ENCODE results near the gene MYOM1.

Gene MYOM1

DNA sequence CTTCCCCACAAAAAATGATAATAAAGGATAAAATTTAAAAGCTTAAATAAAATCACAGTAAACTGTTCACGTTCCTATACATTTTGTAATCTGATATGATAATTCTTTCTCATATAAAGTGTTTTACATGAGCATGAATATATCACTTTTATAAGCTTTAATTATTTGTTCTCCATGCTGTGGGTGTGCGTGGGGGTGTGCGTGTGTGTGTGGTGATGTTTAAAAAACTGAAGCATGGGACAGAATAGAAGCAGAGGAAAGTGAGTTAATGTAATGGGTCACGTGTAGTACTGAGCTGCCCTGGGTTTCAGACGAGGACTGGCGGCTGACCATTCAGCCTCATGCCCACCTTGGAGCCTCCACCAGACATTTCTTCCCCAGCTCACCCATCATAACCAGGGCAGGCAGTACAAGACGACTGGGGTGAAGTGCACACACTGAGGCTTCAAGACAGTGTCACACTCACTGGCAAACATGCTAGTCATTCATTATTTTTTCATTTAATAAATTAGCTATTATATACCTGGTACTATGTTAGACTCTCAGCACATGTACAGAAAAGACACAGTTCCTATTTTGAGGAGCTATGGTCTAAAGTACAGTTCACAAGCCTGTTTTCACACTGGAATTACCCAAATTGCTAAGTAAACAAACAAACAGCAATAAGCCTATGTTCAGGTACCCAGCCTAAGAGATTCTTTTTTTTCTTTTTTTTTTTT is 109.6 kb downstream of the MYOM1 start:
- no peak overlapping the region for H3K4me3 ChIP-seq (ENCODE audit: low read depth, low read length)
- H3K9me3 ChIP-seq (ENCODE audit: control insufficient read depth, insufficient read depth, low read depth, low read length), result no peaks in the 10 kb centered on the region
- no peak overlapping the region for H3K27ac ChIP-seq (ENCODE audit: low read depth, low read length)
- H3K27me3 ChIP-seq (ENCODE audit: control insufficient read depth, insufficient read depth, low read length), result peaks cover 31% of the 10 kb centered on the region
- no peaks in the 10 kb centered on the region for H3K4me1 ChIP-seq (ENCODE audit: control insufficient read depth, insufficient read depth, low read length)
- H3K36me3 ChIP-seq (ENCODE audit: control insufficient read depth, insufficient read depth, low read length), result no peaks in the 10 kb centered on the region
- H3K9ac ChIP-seq (ENCODE audit: low read length), result no peak overlapping the region

DNA sequence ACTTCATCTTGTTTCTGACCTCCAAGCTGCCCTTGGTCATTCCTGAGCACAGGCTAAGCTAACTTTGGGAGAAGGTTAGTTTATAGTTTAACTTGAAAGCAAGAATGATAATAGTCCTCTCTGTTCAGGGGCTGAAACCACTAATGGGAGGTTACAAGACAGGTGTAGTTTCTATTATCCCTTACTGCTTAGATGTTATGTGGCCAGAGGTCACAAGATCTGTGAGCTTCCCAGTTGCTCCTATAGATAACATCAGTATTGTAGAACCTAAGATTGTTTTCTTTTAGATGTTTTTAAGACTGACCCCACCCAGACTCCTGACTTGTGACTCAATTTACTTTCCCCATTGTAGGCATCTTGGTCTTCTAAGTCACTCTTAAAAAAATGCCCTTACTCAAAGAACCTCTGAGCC is 112.0 kb downstream of the MYOM1 start:
- Histone ChIP-seq H3K27me3 (ENCODE audit: control insufficient read depth, insufficient read depth, low read length) (peaks cover 28% of the 10 kb centered on the region), H3K4me3 (ENCODE audit: low read depth, low read length) (no peak overlapping the region), H3K27ac (ENCODE audit: low read depth, low read length) (no peak overlapping the region), H3K36me3 (ENCODE audit: control insufficient read depth, insufficient read depth, low read length) (no peaks in the 10 kb centered on the region), H3K9ac (ENCODE audit: low read length) (no peak overlapping the region), H3K4me1 (ENCODE audit: control insufficient read depth, insufficient read depth, low read length) (no peaks in the 10 kb centered on the region), H3K9me3 (ENCODE audit: control insufficient read depth, insufficient read depth, low read depth, low read length) (no peaks in the 10 kb centered on the region)

GRCh38 chr18:3104190-3105054 is 115.3 kb downstream of the MYOM1 start:
- H3K27me3 ChIP-seq (ENCODE audit: control insufficient read depth, insufficient read depth, low read length), result no peaks in the 10 kb centered on the region
- H3K9ac ChIP-seq (ENCODE audit: low read length), result no peak overlapping the region
- no peaks in the 10 kb centered on the region for H3K36me3 ChIP-seq (ENCODE audit: control insufficient read depth, insufficient read depth, low read length)
- no peaks in the 10 kb centered on the region for H3K4me1 ChIP-seq (ENCODE audit: control insufficient read depth, insufficient read depth, low read length)
- H3K9me3 ChIP-seq (ENCODE audit: control insufficient read depth, insufficient read depth, low read depth, low read length), result no peaks in the 10 kb centered on the region
- no peak overlapping the region for H3K27ac ChIP-seq (ENCODE audit: low read depth, low read length)
- H3K4me3 ChIP-seq (ENCODE audit: low read depth, low read length), result no peak overlapping the region

DNA sequence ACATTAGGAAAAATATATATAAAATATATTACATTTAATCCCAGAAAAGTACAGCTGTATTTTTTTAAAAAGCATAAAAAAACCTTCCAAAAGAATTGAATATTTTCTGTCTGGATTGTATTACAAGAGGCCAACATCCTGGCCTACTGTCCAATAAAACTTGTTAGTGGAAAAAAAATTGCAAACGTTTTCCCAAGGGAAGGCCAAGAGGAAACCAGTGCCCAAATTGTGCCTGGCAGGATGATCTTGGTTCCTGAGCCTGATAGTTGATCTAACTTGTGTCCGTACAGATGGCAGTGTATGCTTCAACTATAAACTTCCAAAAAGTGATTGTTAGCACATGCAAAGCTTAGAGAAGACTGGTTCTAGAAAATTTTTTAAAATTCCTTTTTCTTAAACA is 116.2 kb downstream of the MYOM1 start:
- Histone ChIP-seq H3K9me3 (ENCODE audit: control insufficient read depth, insufficient read depth, low read depth, low read length) (no peaks in the 10 kb centered on the region), H3K27ac (ENCODE audit: low read depth, low read length) (no peak overlapping the region)

GRCh38 chr18:3102983-3103382 is 116.8 kb downstream of the MYOM1 start:
- Histone ChIP-seq H3K4me1 (ENCODE audit: control insufficient read depth, insufficient read depth, low read length) (no peaks in the 10 kb centered on the region), H3K27me3 (ENCODE audit: control insufficient read depth, insufficient read depth, low read length) (no peaks in the 10 kb centered on the region), H3K9me3 (ENCODE audit: control insufficient read depth, insufficient read depth, low read depth, low read length) (no peaks in the 10 kb centered on the region), H3K9ac (ENCODE audit: low read length) (no peak overlapping the region), H3K36me3 (ENCODE audit: control insufficient read depth, insufficient read depth, low read length) (no peaks in the 10 kb centered on the region), H3K4me3 (ENCODE audit: low read depth, low read length) (no peak overlapping the region), H3K27ac (ENCODE audit: low read depth, low read length) (no peak overlapping the region)

More for the DNA sequence above, 116.2 kb downstream of the MYOM1 start:
- H3K36me3 ChIP-seq (ENCODE audit: control insufficient read depth, insufficient read depth, low read length), result no peaks in the 10 kb centered on the region
- H3K9ac ChIP-seq (ENCODE audit: low read length), result no peak overlapping the region
- H3K4me1 ChIP-seq (ENCODE audit: control insufficient read depth, insufficient read depth, low read length), result no peaks in the 10 kb centered on the region
- no peaks in the 10 kb centered on the region for H3K27me3 ChIP-seq (ENCODE audit: control insufficient read depth, insufficient read depth, low read length)
- H3K4me3 ChIP-seq (ENCODE audit: low read depth, low read length), result no peak overlapping the region

- H3K27me3 ChIP-seq (ENCODE audit: control insufficient read depth, insufficient read depth, low read length), result no peaks in the 10 kb centered on the region
- no peak overlapping the region for H3K4me3 ChIP-seq (ENCODE audit: low read depth, low read length)
- H3K9me3 ChIP-seq (ENCODE audit: control insufficient read depth, insufficient read depth, low read depth, low read length), result no peaks in the 10 kb centered on the region
- H3K27ac ChIP-seq (ENCODE audit: low read depth, low read length), result no peak overlapping the region
- no peaks in the 10 kb centered on the region for H3K4me1 ChIP-seq (ENCODE audit: control insufficient read depth, insufficient read depth, low read length)
- H3K9ac ChIP-seq (ENCODE audit: low read length), result no peak overlapping the region
- H3K36me3 ChIP-seq (ENCODE audit: control insufficient read depth, insufficient read depth, low read length), result no peaks in the 10 kb centered on the region
Measured at GRCh38 chr18:3100498-3101132, 119.2 kb downstream of the MYOM1 start.

GRCh38 chr18:3099327-3099726 is 120.4 kb downstream of the MYOM1 start:
- Histone ChIP-seq H3K9me3 (ENCODE audit: control insufficient read depth, insufficient read depth, low read depth, low read length) (no peaks in the 10 kb centered on the region), H3K9ac (ENCODE audit: low read length) (no peak overlapping the region), H3K36me3 (ENCODE audit: control insufficient read depth, insufficient read depth, low read length) (no peaks in the 10 kb centered on the region), H3K27ac (ENCODE audit: low read depth, low read length) (no peak overlapping the region), H3K4me1 (ENCODE audit: control insufficient read depth, insufficient read depth, low read length) (no peaks in the 10 kb centered on the region), H3K4me3 (ENCODE audit: low read depth, low read length) (no peak overlapping the region), H3K27me3 (ENCODE audit: control insufficient read depth, insufficient read depth, low read length) (no peaks in the 10 kb centered on the region)

- H3K4me1 ChIP-seq (ENCODE audit: control insufficient read depth, insufficient read depth, low read length), result 0 out of 2 replicates have a peak, but pooled peaks cover 4% of the 10 kb centered on the region
- no peaks in the 10 kb centered on the region for H3K27me3 ChIP-seq (ENCODE audit: control insufficient read depth, insufficient read depth, low read length)
- H3K9me3 ChIP-seq (ENCODE audit: control insufficient read depth, insufficient read depth, low read depth, low read length), result no peaks in the 10 kb centered on the region
- no peak overlapping the region for H3K4me3 ChIP-seq (ENCODE audit: low read depth, low read length)
- no peak overlapping the region for H3K9ac ChIP-seq (ENCODE audit: low read length)
- no peaks in the 10 kb centered on the region for H3K36me3 ChIP-seq (ENCODE audit: control insufficient read depth, insufficient read depth, low read length)
- H3K27ac ChIP-seq (ENCODE audit: low read depth, low read length), result no peak overlapping the region
Measured at GRCh38 chr18:3097082-3097481, 122.7 kb downstream of the MYOM1 start.

GRCh38 chr18:3095921-3096320 is 123.8 kb downstream of the MYOM1 start:
- Histone ChIP-seq H3K9me3 (ENCODE audit: control insufficient read depth, insufficient read depth, low read depth, low read length) (no peaks in the 10 kb centered on the region), H3K4me1 (ENCODE audit: control insufficient read depth, insufficient read depth, low read length) (0 out of 2 replicates have a peak, but pooled peaks cover 4% of the 10 kb centered on the region), H3K27ac (ENCODE audit: low read depth, low read length) (no peak overlapping the region), H3K9ac (ENCODE audit: low read length) (no peak overlapping the region), H3K27me3 (ENCODE audit: control insufficient read depth, insufficient read depth, low read length) (no peaks in the 10 kb centered on the region), H3K4me3 (ENCODE audit: low read depth, low read length) (no peak overlapping the region), H3K36me3 (ENCODE audit: control insufficient read depth, insufficient read depth, low read length) (no peaks in the 10 kb centered on the region)

DNA sequence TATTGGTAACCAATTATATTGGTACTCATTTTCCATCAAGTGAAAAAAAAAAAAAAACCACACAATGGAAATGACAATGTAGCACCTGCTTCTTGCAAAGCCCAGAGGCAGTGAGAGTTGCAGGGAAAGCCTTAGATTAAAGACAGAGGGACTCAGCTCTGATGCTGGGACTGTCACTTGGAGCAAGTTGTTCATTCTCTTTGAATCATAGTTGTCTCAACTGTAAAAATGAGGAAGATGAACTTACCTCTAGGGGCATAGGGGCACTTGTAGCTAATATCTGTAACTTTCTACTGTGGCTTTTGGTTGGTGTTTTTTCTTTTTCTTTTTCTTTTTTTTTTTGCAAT is 125.5 kb downstream of the MYOM1 start:
- no peaks in the 10 kb centered on the region for H3K9me3 ChIP-seq (ENCODE audit: control insufficient read depth, insufficient read depth, low read depth, low read length)

More for the DNA sequence above, 125.5 kb downstream of the MYOM1 start:
- Histone ChIP-seq H3K4me3 (ENCODE audit: low read depth, low read length) (no peak overlapping the region), H3K4me1 (ENCODE audit: control insufficient read depth, insufficient read depth, low read length) (0 out of 2 replicates have a peak, but pooled peaks cover 4% of the 10 kb centered on the region), H3K36me3 (ENCODE audit: control insufficient read depth, insufficient read depth, low read length) (no peaks in the 10 kb centered on the region), H3K9ac (ENCODE audit: low read length) (no peak overlapping the region), H3K27ac (ENCODE audit: low read depth, low read length) (no peak overlapping the region), H3K27me3 (ENCODE audit: control insufficient read depth, insufficient read depth, low read length) (no peaks in the 10 kb centered on the region)
